Dermis blood vessel endothelial cell (primary cell): ENCODE data around the gene P4HA1. TPM values are rescaled to one million over a fixed set of nuclear protein-coding genes. Genes with fewer than 3 reads are reported as not detected.
"Not testable (repeated sequence)": the region's sequence is repeated elsewhere in the genome, so short reads cannot be mapped to it uniquely, and the experiment has no call there.

Experiments
- DNase-seq: peaks from one replicate; pipeline ENCODE4 v3.0.0; 2010
- total RNA-seq: library from RNA; depleted of rRNA; stranded (reverse); fragments of >200 nt; gene quantifications from 2 replicates; pipeline ENCODE4 v1.2.3, GENCODE V29; 2014

Gene P4HA1
- total RNA-seq, 1 donor from 2014 or later = 81.7 TPM

DNA sequence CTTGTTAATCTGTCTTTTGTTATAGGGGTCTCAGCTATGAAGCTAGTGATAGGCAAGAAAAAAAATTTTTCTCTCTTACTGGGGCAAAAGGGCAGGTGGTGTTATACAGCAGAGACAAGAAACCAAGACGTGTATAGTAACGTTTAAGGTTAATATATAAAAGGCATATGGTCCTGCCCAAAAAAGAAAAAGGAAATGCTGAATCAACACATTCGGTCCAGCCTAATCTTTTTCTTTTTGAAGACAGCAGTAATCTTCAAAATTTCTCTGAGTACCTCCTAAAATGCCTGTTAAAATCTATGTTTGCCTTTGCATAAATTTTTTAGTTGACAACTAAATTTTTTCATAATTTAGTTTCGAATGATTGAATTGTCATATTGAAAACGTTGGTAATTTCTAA lies 54.5 kb downstream of the P4HA1 start:
- DNase-seq = no peak

DNA sequence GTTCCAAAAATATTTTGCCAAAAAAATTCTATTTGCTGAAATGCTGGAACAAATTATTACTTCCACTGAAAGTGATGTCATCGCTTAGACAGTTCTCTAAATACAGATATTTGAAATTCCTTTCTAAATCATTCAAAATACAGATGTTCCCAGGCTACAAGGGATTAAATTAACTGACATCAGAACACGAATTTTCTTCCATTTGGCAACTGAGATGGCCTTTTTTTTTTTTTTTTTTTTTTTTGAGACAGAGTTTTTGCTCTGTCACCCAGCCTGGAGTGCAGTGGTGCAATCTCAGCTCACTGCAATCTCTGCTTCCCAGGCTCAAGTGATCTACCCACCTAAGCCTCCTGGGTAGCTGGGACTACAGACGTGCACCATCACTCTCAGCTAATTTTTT lies 57.0 kb downstream of the P4HA1 start:
- no peak for DNase-seq

- not testable (repeated sequence) for DNase-seq
These were observed 60.4 kb downstream of the P4HA1 start for GRCh38 chr10:73036285-73036684.

DNA sequence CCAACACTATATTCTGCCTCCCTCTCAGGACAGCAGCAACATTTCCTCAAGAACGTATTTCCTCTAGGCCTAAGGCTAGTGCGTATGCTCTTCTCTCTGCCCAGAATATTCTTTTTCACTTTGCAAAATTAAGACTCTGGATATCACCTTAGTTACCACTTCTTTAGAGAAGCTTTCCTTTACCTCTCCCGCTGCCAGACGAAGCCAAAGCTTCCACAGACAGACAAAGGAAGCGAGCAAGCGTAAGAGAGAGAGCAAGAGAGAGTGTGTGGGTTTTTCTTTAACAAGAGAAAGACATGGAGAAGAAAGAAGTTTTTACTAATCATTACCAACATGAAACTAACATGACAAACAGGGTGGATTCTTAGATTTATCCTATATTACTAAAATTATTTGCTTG lies 64.1 kb downstream of the P4HA1 start:
- no peak for DNase-seq

DNA sequence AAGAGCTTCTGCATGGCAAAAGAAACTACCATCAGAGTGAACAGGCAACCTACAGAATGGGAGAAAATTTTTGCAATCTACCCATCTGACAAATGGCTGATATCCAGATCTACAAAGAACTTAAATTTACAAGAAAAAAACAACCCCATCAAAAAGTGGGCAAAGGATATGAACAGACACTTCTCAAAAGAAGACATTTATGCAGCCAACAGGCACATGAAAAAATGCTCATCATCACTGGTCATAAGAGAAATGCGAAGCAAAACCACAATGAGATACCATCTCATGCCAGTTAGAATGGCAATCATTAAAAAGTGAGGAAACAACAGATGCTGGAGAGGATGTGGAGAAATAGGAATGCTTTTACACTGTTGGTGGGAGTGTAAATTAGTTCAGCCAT lies 70.0 kb downstream of the P4HA1 start:
- not testable (repeated sequence) for DNase-seq

- DNase-seq = not testable (repeated sequence)
These were observed 73.1 kb downstream of the P4HA1 start for GRCh38 chr10:73023455-73024070.

DNA sequence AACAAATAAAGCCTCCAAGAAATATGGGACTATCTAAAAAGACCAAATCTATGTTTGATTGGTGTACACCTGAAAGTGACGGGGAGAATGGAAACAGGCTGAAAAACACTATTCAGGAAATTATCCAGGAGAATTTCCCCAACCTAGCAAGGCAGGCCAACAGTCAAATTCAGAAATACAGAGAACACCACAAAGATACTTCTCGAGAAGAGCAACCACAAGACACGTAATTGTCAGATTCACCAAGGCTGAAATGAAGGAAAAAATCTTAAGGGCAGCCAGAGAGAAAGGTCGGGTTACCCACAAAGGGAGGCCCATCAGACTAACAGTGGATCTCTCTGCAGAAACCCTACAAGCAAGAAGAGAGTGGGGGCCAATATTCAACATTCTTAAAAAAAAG lies 73.7 kb downstream of the P4HA1 start:
- DNase-seq = not testable (repeated sequence)

GRCh38 chr10:73021538-73022164 lies 75.0 kb downstream of the P4HA1 start:
- DNase-seq = not testable (repeated sequence)

GRCh38 chr10:73021050-73021449 lies 75.6 kb downstream of the P4HA1 start:
- no peak for DNase-seq

DNA sequence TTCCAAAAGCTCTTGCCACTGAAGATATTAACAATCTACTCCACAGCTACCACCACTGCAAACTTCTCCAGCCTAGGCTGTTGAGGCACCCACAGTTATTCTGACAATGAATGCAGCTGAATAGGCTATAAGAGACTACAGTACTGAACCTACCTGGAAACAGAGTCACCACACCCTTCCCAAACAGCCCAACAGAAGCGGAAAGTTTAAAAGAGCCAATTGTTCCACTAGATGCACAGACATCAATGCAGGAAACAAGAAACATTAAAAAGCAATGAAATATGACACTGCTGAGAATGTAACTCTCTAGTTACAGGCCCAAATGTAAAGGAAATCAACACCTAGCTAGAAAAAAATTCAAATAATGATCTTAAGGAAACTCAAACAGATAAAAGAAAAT lies 77.6 kb downstream of the P4HA1 start:
- peak; percentile 16 for DNase-seq

GRCh38 chr10:73018632-73019031 lies 78.0 kb downstream of the P4HA1 start:
- no peak for DNase-seq

- DNase-seq = peak; percentile 4
These were observed 78.6 kb downstream of the P4HA1 start for GRCh38 chr10:73017955-73018480.

DNA sequence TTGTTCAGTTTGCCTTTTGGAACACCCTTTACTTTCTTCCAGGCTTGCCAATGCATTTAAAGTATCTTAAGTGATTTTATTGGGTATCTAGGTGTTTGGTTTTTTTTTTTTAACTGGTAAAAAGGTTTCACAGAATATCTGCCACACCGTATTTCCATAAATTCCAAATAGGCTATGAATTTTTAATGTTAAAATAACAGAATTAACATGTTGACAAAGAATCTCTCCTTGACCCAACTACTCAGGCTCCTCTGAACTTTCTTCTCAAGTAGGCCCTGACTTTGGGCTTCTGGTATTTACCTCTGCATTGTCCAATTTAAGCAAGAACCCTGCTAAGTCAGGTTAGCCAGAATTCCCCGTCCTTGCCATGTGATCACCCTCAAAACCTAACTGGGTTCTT lies 80.9 kb downstream of the P4HA1 start:
- DNase-seq = no peak

GRCh38 chr10:73003822-73004221 lies 92.8 kb downstream of the P4HA1 start:
- no peak for DNase-seq

DNA sequence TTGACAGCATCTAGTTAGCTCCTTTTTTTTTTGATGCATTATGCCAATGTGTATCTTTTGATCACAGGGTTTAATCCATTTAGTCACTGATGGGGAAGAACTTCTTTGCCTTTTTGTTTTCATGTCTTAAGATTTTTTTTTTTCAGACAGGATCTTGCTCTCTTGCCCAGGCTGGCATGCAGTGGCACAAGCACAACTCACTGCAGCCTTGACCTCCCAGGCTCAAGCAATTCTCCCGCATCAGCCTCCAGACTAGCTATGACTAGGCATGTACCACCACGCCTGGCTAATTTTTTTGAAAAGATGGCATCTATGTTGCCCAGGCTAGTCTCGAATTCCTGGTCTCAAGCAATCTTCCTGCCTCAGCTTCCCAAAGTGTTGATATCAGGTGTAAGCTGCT lies 95.7 kb downstream of the P4HA1 start:
- DNase-seq = no peak

DNA sequence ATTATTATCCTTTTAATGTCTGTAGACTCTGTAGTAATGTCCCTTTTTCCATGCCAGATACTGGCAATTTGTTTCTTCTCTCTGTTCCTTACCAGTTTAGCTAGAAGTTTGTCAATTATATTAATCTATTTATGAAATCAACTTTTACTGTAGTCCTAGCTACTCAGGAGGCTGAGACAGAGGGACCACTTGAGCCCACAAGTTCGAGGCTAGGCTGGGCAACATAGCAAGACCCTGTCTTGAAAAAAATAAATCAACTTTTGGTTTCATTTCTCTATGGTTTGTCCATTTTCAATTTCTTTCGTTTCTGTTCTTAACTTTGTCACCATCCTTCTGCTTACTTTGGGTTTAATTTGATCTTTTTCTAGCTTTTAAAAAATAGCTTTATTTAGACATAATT lies 99.6 kb downstream of the P4HA1 start:
- no peak for DNase-seq

GRCh38 chr10:72995459-72995858 lies 101.2 kb downstream of the P4HA1 start:
- not testable (repeated sequence) for DNase-seq

- DNase-seq = not testable (repeated sequence)
These were observed 106.9 kb downstream of the P4HA1 start for GRCh38 chr10:72989771-72990170.

DNA sequence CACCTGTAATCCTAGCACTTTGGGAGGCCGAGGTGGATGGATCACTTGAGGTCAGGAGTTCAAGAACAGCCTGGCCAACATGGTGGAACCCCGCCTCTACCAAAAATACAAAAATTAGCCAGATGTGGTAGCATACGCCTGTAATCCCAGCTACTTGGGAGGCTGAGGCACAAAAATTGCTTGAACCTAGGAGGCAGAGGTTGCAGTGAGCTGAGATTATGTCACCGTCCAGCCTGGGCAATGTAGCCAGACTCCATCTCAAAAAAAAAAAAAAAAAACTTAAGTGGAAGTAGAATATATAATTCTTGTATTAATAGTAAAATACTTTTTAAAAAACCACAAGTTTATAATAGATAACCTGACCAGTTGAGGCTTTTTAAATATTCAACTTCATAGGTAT lies 112.0 kb downstream of the P4HA1 start:
- DNase-seq = not testable (repeated sequence)

- no peak for DNase-seq
These were observed 114.7 kb downstream of the P4HA1 start for GRCh38 chr10:72981882-72982529.

DNA sequence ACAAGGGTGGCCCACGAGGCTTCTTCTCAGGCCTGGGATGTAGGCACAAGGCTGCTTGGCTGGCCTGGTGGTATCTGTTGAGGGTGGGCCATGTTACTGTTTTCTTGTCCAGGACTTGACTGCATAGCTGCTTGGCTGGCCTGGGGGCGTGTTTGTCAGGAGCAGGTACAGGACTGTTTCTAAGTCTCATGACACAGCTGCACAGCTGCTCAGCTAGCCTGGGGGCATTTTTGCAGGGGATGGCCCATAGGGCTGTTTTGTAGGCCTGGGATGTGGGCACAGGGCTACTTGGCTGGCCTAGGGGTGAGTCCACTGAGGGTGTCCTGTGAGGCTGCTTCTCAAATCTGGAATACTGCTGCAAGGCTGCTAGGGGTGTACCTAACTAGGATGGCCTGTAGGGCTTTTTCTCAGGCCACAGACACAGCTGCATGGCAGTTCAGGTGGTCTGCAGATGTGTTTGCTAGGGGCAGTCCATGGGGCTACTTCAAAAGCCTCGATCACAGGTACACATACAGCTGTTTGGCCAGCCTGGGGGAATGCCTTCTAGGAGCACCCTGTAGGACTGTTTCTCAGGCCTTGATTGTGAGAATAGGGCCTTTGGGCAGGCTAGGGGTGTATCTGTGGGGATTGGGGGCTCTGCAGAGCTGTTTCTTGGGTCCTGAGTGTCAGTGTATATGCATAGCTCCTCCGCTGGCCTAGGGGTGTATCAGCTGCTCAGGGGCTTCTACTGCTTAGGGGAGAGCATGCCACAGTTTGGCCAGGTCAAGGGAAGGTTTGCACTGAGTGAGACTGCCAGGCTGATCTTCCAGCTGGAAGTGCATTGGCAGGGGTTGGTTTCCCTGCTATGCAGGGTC lies 115.4 kb downstream of the P4HA1 start:
- DNase-seq = no peak

DNA sequence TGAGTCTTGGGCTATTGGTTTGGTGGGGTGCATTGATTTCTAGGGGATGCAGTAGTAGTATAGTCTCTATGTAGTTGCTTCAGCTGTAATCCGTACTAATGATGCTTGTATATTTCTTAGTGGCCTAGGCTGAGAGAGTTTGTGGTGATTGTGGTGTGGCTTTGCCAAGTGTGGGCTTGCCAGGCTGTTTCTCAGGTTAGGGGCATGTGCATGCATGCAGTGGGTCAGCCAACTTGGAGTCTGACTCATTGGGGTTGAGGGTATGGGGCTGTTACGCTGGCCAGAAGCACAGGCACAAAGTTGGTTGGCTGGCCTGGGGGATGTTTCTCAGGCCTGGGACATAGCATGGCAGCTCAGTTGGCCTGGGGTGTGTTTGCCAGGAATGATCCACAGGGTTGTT lies 116.3 kb downstream of the P4HA1 start:
- DNase-seq = no peak

GRCh38 chr10:72979709-72980108 lies 117.0 kb downstream of the P4HA1 start:
- DNase-seq = no peak
